ENCODE data around the gene FOXE3. TPM values are rescaled to one million over a fixed set of nuclear protein-coding genes. Genes with fewer than 3 reads are reported as not detected.

FOXE3 gene
- total RNA-seq, 2 experiments from 2014 or later: not detected

GRCh38 chr1:47410068-47410455 is 6.0 kb upstream of the FOXE3 start:
- H3K27ac Mint-ChIP-seq: no peak overlapping the region
- no peaks in the 10 kb centered on the region for H3K9me3 Mint-ChIP-seq (ENCODE audit: low read depth)
- DNase-seq (no peak), ATAC-seq (no peak)
- no peaks in the 10 kb centered on the region for H3K4me1 Mint-ChIP-seq
- H3K36me3 Mint-ChIP-seq: no peaks in the 10 kb centered on the region
- H3K27me3 Mint-ChIP-seq: peaks cover 33% of the 10 kb centered on the region
- CTCF ChIA-PET: no interaction called here
- no peak overlapping the region for H3K4me3 Mint-ChIP-seq

- H3K4me3 Mint-ChIP-seq: no peak overlapping the region
- H3K36me3 Mint-ChIP-seq: no peaks in the 10 kb centered on the region
- peaks cover 38% of the 10 kb centered on the region for H3K27me3 Mint-ChIP-seq
- CTCF ChIA-PET: no interaction called here
- H3K9me3 Mint-ChIP-seq (ENCODE audit: low read depth): no peaks in the 10 kb centered on the region
- no peak for ATAC-seq
- DNase-seq: no peak
- H3K4me1 Mint-ChIP-seq: peaks cover under 1% of the 10 kb centered on the region
- no peak overlapping the region for H3K27ac Mint-ChIP-seq
Observed at GRCh38 chr1:47411436-47411835, 4.6 kb upstream of the FOXE3 start.

DNA sequence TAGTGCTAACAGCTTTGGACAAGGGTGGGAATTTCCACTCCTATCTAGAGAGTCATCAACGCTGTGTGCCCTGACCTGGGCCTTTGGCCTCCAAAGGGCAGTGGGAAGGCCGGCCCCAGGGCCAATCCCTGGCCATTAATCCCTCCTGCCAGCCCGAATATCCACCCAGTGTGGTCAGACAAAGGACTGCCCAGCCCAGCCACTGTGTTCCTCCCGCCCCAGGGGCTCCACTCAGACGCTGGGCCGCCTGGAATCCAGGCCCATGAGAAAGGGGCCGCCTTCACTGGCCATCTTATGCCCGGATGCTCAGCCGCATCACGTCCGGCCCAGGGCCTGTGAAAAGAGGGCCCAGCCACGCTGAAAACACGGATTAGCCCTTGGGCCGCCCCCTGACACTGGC is 3.6 kb upstream of the FOXE3 start:
- H3K36me3 Mint-ChIP-seq: no peaks in the 10 kb centered on the region

GRCh38 chr1:47416319-47417169 is 459 bp downstream of the FOXE3 start:
- Mint-ChIP-seq H3K27ac (no peak overlapping the region), H3K4me3 (peak overlapping the region; percentile 51), H3K27me3 (peaks cover 53% of the 10 kb centered on the region), H3K4me1 (peaks cover 7% of the 10 kb centered on the region), H3K9me3 (ENCODE audit: low read depth) (no peaks in the 10 kb centered on the region), H3K36me3 (no peaks in the 10 kb centered on the region)
- CTCF ChIA-PET: interaction anchor here (1.2 kb wide), 1 partner anchor 238 kb away, joined by 3 read pairs; no protein-coding TSS in a partner anchor
- no peak for DNase-seq
- peak; percentile 52 for ATAC-seq

More for the DNA sequence above, 3.6 kb upstream of the FOXE3 start:
- Mint-ChIP-seq H3K27ac (no peak overlapping the region), H3K9me3 (ENCODE audit: low read depth) (no peaks in the 10 kb centered on the region), H3K27me3 (peaks cover 44% of the 10 kb centered on the region), H3K4me3 (no peak overlapping the region), H3K4me1 (peaks cover 5% of the 10 kb centered on the region)
- DNase-seq (no peak), ATAC-seq (no peak)
- CTCF ChIA-PET: interaction anchor here (0.7 to 3.4 kb wide), 2 partner anchors 24 kb away, joined by 3 to 30 read pairs; partner anchors contain the start of gene FOXD2

DNA sequence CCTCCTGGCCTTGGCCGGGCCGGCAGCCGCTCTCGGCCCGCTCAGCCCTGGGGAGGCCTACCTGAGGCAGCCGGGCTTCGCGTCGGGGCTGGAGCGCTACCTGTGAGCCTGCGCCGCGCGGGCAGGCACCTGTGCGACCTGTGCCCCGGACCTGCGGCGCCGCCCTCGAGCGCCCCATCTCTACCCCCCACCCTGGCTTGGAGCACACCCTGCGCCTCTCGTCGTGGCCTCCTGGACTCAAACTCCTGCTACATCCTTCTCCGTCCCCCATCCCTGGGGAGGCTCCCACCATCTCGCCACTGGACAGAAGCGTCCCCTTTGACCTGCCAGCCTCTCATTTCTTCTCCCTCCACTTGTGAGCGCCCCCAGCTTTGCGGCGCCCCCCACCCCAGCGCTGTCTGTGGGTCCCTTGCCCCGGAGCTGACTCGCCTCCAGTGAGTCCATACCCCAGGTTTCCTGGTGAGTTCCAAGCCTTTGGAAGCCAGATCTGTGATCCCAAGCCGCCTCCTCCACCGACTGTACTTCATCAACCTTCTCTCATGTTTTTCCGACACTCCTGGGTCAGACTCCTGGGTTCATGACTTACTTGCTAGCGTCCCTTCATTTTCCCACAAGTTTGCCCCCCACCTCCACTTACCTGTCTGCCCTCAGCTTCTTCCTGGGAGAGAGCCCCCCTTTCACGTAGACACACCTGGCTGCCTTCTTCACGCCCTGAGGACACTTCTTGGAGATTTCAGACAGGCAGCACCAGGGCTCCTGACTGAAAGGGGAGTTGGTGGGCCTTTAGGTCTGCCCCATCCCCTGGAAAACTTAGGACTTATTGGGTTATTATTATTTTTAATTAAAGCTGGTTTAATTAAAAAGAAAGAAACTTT is 1.3 kb downstream of the FOXE3 start:
- DNase-seq (no peak), ATAC-seq (no peak)
- H3K36me3 Mint-ChIP-seq: no peaks in the 10 kb centered on the region
- no peak overlapping the region for H3K4me3 Mint-ChIP-seq
- CTCF ChIA-PET: interaction anchor here (1.3 to 3.7 kb wide), 4 partner anchors 10 to 20 kb away, joined by 3 to 13 read pairs (median 6); partner anchors contain the start of gene FOXD2
- H3K27me3 Mint-ChIP-seq: peaks cover 53% of the 10 kb centered on the region
- no peaks in the 10 kb centered on the region for H3K9me3 Mint-ChIP-seq (ENCODE audit: low read depth)
- peaks cover 7% of the 10 kb centered on the region for H3K4me1 Mint-ChIP-seq
- H3K27ac Mint-ChIP-seq: no peak overlapping the region

DNA sequence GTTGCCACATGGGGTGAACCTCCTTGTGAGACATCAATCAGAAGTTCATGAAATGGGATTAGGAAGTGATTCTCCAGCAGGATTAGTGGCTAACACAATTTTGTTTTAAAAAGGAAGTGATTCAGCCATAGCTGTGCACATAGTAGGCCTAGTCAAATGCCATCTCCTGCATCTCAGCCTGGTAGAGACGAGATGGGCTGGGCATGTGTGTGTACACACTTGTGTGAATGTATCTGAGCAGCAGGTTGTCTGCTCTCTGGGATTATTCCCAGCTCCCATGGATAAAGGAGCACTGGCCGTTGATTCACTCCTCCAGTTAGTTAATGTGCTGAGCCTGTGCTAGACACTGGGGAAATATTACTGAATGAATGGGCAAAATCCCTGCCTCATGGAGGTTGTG is 2.0 kb downstream of the FOXE3 start:
- peaks cover 7% of the 10 kb centered on the region for H3K4me1 Mint-ChIP-seq
- DNase-seq: no peak

DNA sequence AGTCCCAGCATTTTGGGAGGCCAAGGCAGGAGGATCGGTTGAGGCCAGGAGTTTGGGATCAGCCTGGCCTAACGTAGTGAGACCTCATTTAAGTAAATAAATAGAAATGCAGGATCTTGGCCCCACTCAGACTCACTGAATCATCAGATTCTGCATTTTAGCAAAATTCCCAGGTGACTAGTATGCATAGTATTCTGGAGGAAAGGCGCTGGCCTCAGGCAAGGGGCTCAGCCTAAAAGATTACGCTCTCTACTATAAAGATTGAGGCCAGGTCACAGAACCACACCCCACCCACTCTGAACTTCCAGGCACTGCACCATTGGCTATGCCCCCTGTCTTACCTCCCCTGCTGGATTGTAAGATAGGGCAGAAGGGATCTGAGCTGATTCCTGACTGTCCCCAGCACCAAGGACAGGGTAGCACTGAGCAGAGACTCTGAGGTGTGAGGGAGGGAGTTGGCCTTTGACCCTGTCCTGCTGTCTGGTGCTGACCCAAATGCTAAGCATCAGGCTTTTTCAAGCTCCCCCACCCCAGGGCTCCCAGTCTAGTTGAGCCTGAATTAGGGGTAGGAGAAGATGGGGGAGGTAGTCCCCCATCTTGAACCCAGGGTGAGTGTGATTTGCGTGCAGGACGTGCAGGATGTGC is 2.7 kb downstream of the FOXE3 start:
- Mint-ChIP-seq H3K27me3 (peaks cover 56% of the 10 kb centered on the region), H3K36me3 (no peaks in the 10 kb centered on the region), H3K4me1 (peaks cover 7% of the 10 kb centered on the region)

More for the DNA sequence above, 2.0 kb downstream of the FOXE3 start:
- CTCF ChIA-PET: interaction anchor here (1.3 to 3.7 kb wide), 4 partner anchors 10 to 20 kb away, joined by 3 to 13 read pairs (median 6); partner anchors contain the start of gene FOXD2
- no peaks in the 10 kb centered on the region for H3K36me3 Mint-ChIP-seq
- no peak overlapping the region for H3K4me3 Mint-ChIP-seq
- ATAC-seq: no peak
- no peak overlapping the region for H3K27ac Mint-ChIP-seq
- no peaks in the 10 kb centered on the region for H3K9me3 Mint-ChIP-seq (ENCODE audit: low read depth)
- peaks cover 53% of the 10 kb centered on the region for H3K27me3 Mint-ChIP-seq

GRCh38 chr1:47420547-47420946 is 4.5 kb downstream of the FOXE3 start:
- CTCF ChIA-PET: interaction anchor here (0.9 to 3.7 kb wide), 4 partner anchors 15 to 241 kb away, joined by 4 to 13 read pairs (median 5); partner anchors contain the start of gene FOXD2
- Mint-ChIP-seq H3K27me3 (peaks cover 39% of the 10 kb centered on the region), H3K4me1 (peaks cover 7% of the 10 kb centered on the region), H3K36me3 (no peaks in the 10 kb centered on the region), H3K4me3 (no peak overlapping the region), H3K9me3 (ENCODE audit: low read depth) (no peaks in the 10 kb centered on the region), H3K27ac (no peak overlapping the region)
- DNase-seq: no peak
- ATAC-seq: no peak

More for the DNA sequence above, 2.7 kb downstream of the FOXE3 start:
- H3K9me3 Mint-ChIP-seq (ENCODE audit: low read depth): no peaks in the 10 kb centered on the region
- H3K27ac Mint-ChIP-seq: no peak overlapping the region
- DNase-seq: no peak
- no peak overlapping the region for H3K4me3 Mint-ChIP-seq
- CTCF ChIA-PET: interaction anchor here (1.2 to 3.7 kb wide), 5 partner anchors 11 to 335 kb away, joined by 3 to 13 read pairs (median 4); partner anchors contain the start of gene FOXD2
- ATAC-seq: no peak

DNA sequence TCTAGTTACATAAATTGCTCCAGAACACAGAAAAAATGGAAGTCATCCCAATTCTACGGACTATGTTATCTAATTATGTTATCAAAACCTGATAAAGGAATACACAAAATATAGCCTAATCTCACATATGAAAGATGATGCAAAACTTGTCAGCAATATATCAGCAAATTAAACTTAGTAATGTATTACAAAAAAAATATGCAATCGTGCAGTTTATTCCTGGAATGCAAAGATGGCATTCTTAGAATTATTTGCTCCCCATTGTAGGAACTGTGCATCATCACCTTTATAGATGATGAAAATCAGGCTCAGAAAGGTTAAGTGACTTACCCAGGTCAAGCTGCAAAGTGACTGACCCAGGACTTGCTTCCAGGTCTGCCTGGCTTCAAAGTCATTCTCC is 7.8 kb downstream of the FOXE3 start:
- Mint-ChIP-seq H3K4me3 (no peak overlapping the region), H3K27ac (no peak overlapping the region), H3K9me3 (ENCODE audit: low read depth) (no peaks in the 10 kb centered on the region), H3K27me3 (peaks cover 13% of the 10 kb centered on the region), H3K36me3 (no peaks in the 10 kb centered on the region), H3K4me1 (no peaks in the 10 kb centered on the region)
- CTCF ChIA-PET: interaction anchor here (0.7 to 1.3 kb wide), 7 partner anchors 8 to 286 kb away, joined by 3 to 6 read pairs (median 3); partner anchors contain the start of gene FOXD2
- ATAC-seq (no peak), DNase-seq (no peak)

GRCh38 chr1:47424336-47424982 is 8.4 kb downstream of the FOXE3 start:
- DNase-seq (no peak), ATAC-seq (no peak)
- no peaks in the 10 kb centered on the region for H3K36me3 Mint-ChIP-seq
- H3K9me3 Mint-ChIP-seq (ENCODE audit: low read depth): no peaks in the 10 kb centered on the region
- no peaks in the 10 kb centered on the region for H3K4me1 Mint-ChIP-seq
- CTCF ChIA-PET: interaction anchor here (0.7 to 1.1 kb wide), 3 partner anchors 82 to 232 kb away, joined by 3 read pairs; no protein-coding TSS in a partner anchor
- peaks cover 9% of the 10 kb centered on the region for H3K27me3 Mint-ChIP-seq
- H3K4me3 Mint-ChIP-seq: no peak overlapping the region
- no peak overlapping the region for H3K27ac Mint-ChIP-seq

DNA sequence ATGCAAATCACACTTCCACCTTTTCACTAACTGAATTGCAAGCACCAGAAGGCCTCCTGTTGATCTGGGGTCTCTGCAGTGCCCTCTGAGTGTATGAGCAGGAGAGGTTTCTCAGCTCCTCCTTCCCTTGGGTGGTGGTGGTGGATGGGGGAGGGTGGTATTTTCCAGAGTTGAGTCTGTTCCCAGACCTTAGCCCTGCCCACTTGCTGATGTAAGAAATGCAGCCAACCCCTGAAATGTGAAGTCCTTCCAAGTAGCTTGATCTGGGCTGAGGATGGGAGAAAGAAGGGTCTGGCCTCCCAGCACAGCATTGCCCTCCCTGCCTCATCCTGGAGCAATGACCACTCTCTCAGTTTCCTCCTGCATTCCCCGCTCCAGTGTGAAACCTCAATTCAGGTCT is 15.4 kb downstream of the FOXE3 start:
- CTCF ChIA-PET: interaction anchor here (0.7 to 2.1 kb wide), 9 partner anchors 8 to 295 kb away, joined by 3 to 6 read pairs (median 4); partner anchors contain the start of gene CMPK1
- Mint-ChIP-seq H3K27ac (no peak overlapping the region), H3K9me3 (ENCODE audit: low read depth) (no peaks in the 10 kb centered on the region), H3K4me3 (no peak overlapping the region), H3K36me3 (peaks cover 28% of the 10 kb centered on the region), H3K27me3 (peaks cover 12% of the 10 kb centered on the region), H3K4me1 (peaks cover 45% of the 10 kb centered on the region)
- ATAC-seq (no peak), DNase-seq (no peak)

Measured in activated CD8-positive, alpha-beta memory T cell treated with anti-CD3 and anti-CD28 coated beads, Interleukin-2, amount 10 ng/mL, durations not matched to agents 7 days and 5 days (primary cell).